ENCODE measurements around the gene WWC1. TPM values are rescaled to one million over a fixed set of nuclear protein-coding genes. Genes with fewer than 3 reads are reported as not detected.

The WWC1 gene
- total RNA-seq, 2 donors from 2014 or later, result 45.3 to 52.6 TPM

GRCh38 chr5:168404365-168404764 lies 112.9 kb downstream of the WWC1 start:
- Histone ChIP-seq H3K36me3 (no peaks in the 10 kb centered on the region), H3K9me3 (no peaks in the 10 kb centered on the region), H3K27ac (peak overlapping the region in 1 of 2 donors; percentile 30), H3K4me1 (replicated peaks) (no peaks in the 10 kb centered on the region), H3K4me3 (no peak overlapping the region), H3K27me3 (replicated peaks; ENCODE audit: insufficient read depth) (no peaks in the 10 kb centered on the region)
- TF ChIP-seq CTCF (IDR thresholded peaks at IDR 0.05) (no peak), POLR2A (IDR thresholded peaks at IDR 0.05) (no peak), POLR2AphosphoS5 (IDR thresholded peaks at IDR 0.05) (no peak)
- intact Hi-C loops (cut with DNase I), result no loop called here
- DNase-seq (ENCODE audit: low spot score), result no peak
- whole genome bisulfite sequencing, result 58% methylated on average over 12 of the region's 12 CpGs

- Histone ChIP-seq H3K9me3 (no peaks in the 10 kb centered on the region), H3K36me3 (no peaks in the 10 kb centered on the region), H3K4me3 (no peak overlapping the region), H3K4me1 (replicated peaks) (no peaks in the 10 kb centered on the region), H3K27me3 (replicated peaks; ENCODE audit: insufficient read depth) (no peaks in the 10 kb centered on the region), H3K27ac (no peak overlapping the region)
- WGBS, result 95% methylated on average over 1 of the region's 1 CpG
- no peak for DNase-seq (ENCODE audit: low spot score)
- intact Hi-C loops (cut with DNase I), result no loop called here
- no peak for TF ChIP-seq POLR2A (IDR thresholded peaks at IDR 0.05)
- no peak for TF ChIP-seq CTCF (IDR thresholded peaks at IDR 0.05)
- TF ChIP-seq POLR2AphosphoS5 (IDR thresholded peaks at IDR 0.05), result no peak
Measured at GRCh38 chr5:168407211-168407610, 115.8 kb downstream of the WWC1 start.

- WGBS, result 77% methylated on average over 11 of the region's 11 CpGs
- DNase-seq (ENCODE audit: low spot score), result no peak
- Histone ChIP-seq H3K4me1 (replicated peaks) (no peaks in the 10 kb centered on the region), H3K27me3 (replicated peaks; ENCODE audit: insufficient read depth) (no peaks in the 10 kb centered on the region), H3K36me3 (no peaks in the 10 kb centered on the region), H3K9me3 (no peaks in the 10 kb centered on the region), H3K27ac (no peak overlapping the region), H3K4me3 (no peak overlapping the region)
- no peak for TF ChIP-seq POLR2A (IDR thresholded peaks at IDR 0.05)
- TF ChIP-seq CTCF (IDR thresholded peaks at IDR 0.05), result no peak
- TF ChIP-seq POLR2AphosphoS5 (IDR thresholded peaks at IDR 0.05), result no peak
- intact Hi-C loops (cut with DNase I), result no loop called here
Measured at GRCh38 chr5:168408561-168409305, 117.3 kb downstream of the WWC1 start.

- Histone ChIP-seq H3K27me3 (replicated peaks; ENCODE audit: insufficient read depth) (no peaks in the 10 kb centered on the region), H3K27ac (no peak overlapping the region), H3K4me1 (replicated peaks) (no peaks in the 10 kb centered on the region), H3K9me3 (no peaks in the 10 kb centered on the region), H3K4me3 (no peak overlapping the region), H3K36me3 (no peaks in the 10 kb centered on the region)
- WGBS, result 58% methylated on average over 17 of the region's 17 CpGs
- TF ChIP-seq POLR2A (IDR thresholded peaks at IDR 0.05) (no peak), CTCF (IDR thresholded peaks at IDR 0.05) (no peak), POLR2AphosphoS5 (IDR thresholded peaks at IDR 0.05) (no peak)
- intact Hi-C loops (cut with DNase I), result no loop called here
- no peak for DNase-seq (ENCODE audit: low spot score)
Measured at GRCh38 chr5:168409591-168410458, 118.4 kb downstream of the WWC1 start.
